Measurements from ENCODE around the gene LTBP1.

GRCh38 chr2:33040541-33040940, 93.8 kb downstream of the LTBP1 start:
- TF ChIP-seq EZH2 (IDR thresholded peaks at IDR 0.05; ENCODE audit: insufficient read depth, poor library complexity, severe bottlenecking) (no peak), EZH2phosphoT487 (IDR thresholded peaks at IDR 0.05; ENCODE audit: insufficient read depth, low read depth) (no peak)
